GM18907 (cell line): ENCODE results near the gene NKAIN2.
"Not testable (repeated sequence)": the region's sequence is repeated elsewhere in the genome, so short reads cannot be mapped to it uniquely, and the experiment has no call there.

ENCODE experiments used
- ATAC-seq: cut with Tn5 transposase; IDR thresholded peaks from one replicate; pipeline ENCODE4 v1.9.1; 2021; ENCODE audit warnings: mild to moderate bottlenecking, moderate library complexity; ENCODE audit not compliant: unreplicated experiment

The NKAIN2 gene

DNA sequence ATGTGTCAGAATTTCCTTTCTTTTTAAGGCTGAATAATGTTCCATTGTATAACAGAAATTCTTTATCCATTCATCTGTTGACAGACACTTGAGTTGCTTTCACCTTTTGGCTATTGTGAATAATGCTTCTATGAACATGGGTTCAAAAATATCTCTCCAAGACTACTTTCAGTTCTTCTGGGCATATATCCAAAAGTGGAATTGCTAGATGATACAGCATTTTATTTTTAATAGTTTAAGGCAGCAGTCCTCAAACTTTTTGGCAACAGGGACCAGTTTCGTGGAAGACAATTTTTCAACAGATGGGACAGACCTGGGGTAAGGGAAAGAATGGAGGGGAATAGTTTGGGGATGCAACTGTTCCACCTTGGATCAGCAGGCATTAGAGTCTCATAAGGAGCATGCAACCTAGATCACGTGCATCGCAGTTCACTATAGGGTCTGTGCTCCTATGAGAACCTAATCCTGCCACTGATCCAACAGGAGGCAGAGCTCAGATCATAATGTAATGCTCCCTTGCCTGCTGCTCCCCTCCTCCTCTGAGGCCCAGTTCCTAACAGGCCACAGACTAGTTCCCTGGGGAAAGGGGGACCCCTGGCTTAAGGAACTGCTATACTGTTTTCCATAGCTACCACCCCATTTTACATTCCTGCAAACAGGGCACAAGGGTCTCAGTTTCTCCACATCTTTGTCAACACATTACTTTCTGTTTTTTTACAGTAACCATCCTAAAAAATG lies 918.6 kb downstream of the NKAIN2 start:
- ATAC-seq: no peak

DNA sequence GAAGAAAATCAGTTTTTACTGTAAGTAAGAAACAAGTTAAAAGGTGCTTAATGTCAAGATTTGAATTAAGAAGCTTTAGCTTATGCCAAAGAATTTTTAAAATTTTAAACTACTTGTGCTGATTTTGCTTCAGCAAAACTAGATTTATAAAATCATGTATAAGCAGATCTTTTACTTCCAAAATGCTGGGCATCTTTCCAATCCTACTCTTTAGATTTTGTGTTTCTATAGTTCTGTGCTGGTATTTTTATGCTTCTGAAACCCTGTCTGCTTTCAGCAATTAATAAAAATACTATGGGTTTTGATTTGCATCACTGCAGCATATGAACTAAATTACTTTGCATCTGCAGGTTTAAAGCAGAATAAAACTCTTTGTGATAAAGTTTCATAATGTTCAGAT lies 920.0 kb downstream of the NKAIN2 start:
- ATAC-seq: no peak

DNA sequence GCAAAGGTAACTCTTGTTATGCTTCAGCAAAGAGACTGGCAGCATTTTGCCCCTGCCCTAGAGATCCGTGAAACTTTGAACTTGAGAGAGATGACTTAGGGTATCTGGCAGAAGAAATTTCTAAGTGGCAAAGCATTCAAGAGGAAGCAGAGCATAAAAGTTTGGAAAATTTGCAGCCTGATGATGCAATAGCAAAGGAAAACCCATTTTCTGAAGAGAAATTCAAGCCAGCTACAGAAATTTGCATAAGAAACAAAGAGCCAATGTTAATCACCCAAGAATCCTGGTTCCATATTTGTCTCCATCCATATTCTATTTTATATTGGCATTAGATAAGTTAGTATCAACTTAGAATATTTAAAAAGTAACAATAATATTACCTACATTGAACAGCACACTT lies 934.1 kb downstream of the NKAIN2 start:
- ATAC-seq: not testable (repeated sequence)

DNA sequence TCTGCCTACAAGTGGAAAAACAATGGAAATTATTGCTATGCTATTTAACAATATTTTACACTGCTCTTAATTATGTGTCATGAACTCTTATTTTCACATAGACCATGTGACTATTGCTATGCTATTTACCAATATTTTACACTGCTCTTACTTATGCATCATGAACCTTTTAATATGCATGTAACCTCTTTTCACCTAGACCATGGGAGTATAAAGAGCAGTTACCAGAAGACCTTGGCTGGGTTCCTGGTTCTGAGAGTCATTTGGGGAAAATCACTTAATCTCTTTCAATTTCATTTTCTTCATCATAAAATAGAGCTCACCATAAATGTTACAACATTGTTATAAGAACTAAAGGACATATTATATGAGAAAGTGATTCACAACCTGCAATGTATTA lies 934.8 kb downstream of the NKAIN2 start:
- ATAC-seq: no peak

DNA sequence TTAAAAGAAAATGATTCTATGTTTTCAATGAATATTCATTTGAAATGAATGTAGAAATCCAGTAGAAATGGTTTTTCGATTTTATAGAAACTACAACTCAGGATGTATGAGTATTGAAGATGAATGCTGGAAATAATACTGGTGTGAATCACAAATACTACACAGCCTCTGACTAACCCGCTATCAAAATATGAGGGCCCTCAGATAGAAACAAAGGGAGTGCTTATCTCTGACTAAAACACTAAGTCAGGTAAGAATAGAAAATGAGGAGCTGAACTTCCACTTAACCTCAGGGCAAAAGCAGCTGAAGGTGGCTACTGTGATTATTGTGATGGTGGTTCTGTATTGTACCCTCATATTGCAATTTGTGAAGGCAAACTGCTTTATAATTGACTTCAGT lies 937.7 kb downstream of the NKAIN2 start:
- ATAC-seq: no peak

DNA sequence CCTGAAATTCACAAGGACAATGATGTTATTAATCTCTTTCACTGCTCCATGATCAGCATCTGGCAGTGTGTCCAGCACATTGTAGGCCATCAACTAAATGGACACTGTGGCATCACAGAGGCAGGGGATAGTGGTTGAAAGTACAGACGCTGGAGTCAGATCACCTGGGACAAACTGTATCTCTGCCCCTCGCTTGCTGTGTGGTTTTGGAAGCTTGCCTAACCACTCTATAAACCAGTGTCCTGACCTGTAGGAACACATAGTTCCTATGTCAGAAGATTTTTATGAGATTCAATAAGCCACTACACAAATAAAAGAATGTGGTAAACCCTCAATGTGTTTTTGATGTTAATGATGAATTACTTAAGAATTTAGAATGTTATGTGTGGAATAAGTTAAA lies 939.3 kb downstream of the NKAIN2 start:
- no peak for ATAC-seq

DNA sequence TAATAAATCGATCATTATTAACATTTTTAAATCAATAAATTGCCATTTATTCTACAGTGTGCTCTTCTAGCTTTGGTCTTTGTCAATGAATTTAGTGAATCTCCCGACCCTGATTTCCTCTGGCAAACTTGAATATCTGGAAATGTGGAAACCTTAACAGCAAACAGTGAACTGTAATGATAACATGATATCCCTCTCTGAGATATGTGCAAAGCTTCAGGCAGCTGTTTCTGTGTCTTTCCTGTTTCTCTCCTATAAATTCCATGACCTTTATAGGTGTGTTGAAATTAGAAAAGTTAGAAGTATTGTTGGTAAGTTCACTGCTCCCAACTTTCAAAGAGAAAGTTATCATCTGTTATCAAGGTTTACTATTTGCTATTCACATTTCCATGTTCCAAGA lies 939.8 kb downstream of the NKAIN2 start:
- ATAC-seq: no peak

DNA sequence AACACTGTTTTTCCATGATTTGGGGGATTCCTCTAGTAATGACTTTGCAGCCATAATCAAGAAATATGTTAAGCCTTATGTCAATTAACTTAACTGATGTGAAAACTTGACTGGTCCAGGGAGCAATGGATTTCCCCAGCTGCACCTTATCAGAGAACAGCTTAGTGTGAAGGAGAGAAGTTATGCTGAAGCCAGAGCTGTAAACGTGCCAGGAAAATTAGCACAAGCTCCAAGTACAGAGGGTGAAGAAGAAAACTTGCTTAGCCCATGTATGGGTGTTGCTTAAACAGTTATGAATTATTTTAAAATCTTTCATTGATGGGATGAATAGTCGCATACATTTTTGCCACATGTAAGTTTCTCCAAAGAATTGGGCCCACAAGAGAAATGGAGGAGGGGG lies 943.7 kb downstream of the NKAIN2 start:
- no peak for ATAC-seq

DNA sequence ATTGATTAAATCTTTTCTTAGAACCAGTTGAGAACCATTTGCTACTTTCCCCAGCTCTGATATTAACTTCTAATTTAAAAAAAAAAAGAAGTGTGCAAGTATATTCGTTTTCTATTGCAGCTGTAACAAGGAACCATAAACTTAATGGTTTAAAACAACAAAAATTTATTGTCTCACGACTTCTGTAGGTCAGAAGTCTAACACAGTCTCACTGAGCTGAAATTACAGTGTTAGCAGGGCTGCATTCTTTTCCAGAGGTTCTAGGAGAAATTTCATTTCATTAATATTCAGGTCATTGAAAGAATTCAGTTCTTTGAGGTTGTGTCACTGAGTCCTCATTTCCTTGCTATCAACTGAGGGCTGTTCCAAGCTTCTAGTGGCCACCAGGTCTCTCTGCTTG lies 945.1 kb downstream of the NKAIN2 start:
- no peak for ATAC-seq

DNA sequence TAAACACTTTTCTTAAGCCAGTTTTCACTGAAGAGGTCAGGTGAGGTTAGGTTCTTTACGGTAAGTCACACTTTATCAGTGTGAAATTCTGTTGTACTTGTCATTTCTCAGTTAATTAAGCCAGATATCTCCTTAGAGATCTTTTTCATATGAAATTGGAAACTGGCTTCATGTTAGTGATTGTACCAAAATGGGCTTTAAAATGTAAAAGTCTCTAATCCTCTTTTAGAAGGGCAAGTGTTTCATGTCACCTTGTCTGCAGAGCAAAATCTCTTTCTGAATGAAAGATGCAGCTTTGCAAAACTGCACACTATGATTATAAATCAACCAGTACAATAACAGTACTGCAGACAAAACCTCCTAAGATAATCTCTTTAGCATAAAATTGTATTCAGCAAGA lies 949.3 kb downstream of the NKAIN2 start:
- ATAC-seq: no peak

DNA sequence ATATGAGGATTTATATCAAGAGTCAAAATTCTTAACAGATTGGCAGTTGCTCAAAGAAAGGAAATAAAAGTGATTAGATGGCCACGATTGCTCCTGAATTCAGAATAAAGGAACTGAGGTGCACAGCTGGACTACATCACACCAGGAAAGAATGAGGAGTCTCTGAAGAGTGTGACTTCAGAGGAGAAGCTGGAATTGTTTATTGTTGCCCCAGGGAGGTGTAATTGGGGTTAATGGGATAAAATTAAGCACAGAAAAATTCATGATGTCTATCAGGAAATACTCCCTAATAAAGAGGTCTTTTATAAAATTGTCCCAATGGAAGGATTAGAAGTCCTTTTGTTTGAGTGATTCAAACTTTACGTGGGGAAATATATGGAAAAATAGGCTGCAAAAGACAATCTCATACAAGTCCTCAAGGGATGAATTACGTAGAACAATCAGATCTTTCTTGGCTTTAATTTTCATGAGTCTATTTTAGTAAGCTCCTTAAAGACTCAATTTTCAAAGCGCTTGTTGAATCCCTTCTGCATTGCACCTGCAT lies 950.0 kb downstream of the NKAIN2 start:
- ATAC-seq: no peak

DNA sequence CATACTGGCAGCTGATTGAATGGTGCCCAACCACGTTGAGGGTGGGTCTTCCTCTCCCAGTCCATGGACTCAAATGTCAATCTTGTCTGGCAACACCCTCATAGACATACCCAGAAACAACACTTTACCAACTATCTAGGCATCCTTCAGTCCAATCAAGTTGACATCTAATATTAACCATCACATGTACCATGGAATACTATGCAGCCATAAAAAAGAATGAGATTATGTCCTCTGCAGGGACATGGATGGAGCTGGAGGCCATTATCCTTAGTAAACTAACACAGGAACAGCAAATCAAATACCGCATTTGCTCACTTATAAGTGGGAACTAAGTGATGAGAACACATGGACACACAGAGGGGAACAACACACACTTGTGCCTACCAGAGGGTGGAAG lies 951.7 kb downstream of the NKAIN2 start:
- ATAC-seq: no peak

DNA sequence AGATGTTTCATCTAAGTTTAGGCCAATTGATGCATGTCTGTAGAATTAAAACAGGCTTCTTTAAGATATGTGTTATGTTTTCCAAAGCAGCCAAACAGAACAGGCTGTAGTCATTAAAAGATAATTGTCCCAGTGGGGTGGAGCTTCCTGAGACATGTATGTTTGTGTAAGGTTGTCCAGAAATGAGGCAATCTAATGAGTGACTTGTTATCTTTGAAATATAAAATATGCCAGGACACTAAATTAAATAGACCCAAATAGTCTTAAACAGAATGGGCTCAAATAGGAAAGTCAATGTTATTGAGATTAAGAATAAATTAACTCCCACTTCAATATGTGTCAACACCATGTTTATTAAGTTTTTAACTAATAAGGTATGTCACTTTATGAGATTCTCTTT lies 953.9 kb downstream of the NKAIN2 start:
- ATAC-seq: no peak

DNA sequence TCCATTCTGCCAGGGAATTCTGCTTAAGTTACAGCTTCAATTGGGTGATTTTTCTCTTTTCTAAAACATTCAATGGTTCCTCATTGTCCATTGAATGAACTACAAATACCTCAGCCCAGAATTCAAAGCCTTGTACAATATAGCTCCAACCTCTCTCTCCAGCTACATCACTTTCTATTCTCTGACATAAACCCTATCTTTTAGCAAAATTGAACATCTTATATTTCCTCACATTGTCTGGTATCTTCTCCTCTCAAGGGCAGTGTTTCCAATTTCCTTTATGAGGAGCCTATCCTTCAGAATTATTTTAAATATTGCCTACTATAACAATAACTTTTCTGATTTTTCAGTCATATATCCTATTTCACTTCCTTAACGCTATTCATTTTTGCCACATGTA lies 955.0 kb downstream of the NKAIN2 start:
- ATAC-seq: no peak

DNA sequence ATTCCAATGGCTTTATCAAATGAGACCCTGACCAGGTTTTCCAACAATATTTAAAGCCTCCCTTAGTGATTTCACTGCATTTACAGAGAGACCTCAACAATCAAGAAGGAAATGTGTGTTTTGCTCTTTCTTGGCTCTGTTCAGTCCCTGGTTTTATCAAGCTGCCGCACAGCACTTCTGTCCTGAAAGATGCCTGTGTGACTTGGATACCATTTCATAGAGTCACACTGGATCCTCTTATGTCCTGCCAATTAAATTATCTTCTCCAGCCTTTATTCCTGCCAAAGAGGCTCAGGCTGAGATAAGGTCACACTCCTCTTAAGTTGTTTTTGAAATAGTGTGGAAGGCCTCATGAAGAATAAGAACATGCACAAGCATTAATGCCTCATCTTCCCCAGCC lies 961.6 kb downstream of the NKAIN2 start:
- no peak for ATAC-seq

DNA sequence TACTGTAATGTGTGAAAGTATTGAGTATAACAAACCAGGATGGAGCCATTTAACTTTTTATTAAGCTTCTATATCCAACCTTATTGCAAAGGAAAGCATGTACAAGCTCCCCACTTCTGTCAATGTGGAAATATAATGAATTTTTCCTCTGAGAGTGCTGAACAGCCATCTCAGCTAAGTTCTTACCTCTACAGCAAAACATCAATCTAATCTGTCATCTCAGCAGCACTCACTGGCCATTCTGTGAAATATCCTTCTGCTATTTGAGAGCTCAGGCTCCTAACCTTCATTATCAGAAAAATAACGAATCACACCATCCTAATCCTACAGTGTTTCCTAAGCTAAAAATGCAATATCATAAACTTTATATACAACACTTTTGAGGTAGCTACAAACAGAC lies 964.6 kb downstream of the NKAIN2 start:
- no peak for ATAC-seq

DNA sequence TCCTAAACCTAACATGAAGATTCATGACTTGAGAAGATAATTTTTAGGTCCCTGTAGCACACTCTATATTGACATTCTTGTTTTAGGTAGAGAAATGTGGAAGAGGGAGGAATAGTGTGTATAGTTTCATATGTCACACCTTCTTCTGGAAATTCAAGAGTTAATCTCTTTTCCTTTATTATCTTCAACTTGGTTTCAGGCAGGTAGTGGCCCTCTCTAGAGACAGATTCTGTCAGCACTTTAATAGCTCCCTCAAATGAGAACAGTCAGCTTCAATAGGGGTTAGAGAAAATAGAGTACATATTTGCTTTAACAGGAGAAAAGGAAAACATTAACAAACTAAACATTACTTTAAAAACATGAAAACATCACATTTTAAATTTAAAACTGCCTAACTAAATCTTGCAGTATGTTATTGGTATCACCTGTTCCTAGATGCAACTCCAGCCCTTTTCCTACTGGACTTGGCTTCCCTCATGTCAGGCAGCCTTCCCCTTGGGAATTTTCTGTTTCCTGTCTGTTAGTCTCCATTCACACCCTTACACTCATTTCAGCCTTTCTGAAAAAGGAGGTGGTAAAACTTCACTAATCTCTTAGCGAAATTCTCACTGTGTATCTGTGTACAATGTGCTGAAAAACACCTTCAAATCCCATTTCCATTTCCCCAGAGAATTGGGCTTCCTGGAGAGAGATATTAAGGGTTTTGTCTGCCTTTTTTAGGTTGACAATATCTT lies 966.3 kb downstream of the NKAIN2 start:
- ATAC-seq: no peak

DNA sequence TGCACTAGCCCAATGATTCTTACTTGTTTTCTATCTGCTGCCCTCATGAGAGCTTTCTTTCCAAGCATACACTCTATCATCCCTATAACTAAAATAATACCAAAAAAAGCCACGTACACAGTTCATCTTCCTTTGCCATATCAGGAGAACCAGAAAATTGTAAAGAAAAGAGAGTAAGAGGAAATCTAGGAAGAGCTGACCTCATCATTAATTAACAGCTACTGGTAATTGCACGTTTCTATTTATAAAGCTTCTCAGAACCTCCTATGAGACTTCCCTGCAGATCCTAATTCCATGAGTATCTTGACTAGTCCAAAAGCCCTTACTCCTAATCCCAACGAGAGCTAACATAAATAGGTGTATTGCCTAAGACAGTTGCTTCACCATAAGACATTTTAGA lies 967.1 kb downstream of the NKAIN2 start:
- ATAC-seq: no peak

DNA sequence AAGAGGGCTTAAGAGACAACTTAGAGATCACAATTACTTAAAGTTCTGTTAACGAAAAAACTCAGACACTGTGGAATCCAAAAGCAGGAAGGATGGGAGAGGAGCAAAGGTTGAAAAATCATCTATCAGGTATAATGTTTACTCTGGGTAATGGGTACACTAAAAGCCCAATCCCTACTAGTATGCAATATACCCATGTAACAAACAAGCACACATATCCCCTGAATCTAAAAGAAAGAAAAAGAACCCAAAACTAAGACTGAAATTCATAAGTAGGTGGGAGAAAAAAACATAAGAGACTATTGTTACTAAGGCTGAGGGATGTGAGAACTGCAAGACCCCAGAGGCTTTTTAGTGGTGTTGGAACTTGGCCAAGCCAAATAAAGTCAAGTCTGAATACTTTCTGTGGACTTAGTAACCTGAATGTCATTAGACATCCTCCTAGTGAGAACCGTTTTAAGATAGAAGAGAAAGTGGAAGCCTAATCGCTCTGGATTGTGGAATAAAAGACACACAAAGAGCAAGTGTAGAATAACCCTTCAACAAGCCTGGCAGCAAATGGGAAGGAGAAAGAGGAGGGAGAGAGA lies 969.2 kb downstream of the NKAIN2 start:
- no peak for ATAC-seq

DNA sequence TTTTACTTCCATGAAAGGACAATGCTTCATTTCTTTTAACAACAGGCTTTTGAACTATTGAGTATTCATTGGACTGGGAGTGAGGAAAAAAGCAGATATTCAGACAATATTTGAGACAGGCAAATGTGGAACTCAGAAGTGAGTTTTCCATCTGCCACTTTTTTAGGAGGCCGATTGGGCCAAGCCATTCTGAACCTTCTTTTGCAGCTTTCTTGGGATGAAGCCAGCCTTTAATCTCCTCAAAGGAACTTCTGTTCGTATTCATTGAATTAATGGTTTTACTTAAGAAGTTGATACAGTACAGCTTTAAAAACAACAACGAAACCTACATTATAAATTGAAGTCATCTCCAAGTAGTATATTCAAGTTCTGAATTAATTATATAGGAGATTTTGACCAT lies 971.5 kb downstream of the NKAIN2 start:
- ATAC-seq: no peak

DNA sequence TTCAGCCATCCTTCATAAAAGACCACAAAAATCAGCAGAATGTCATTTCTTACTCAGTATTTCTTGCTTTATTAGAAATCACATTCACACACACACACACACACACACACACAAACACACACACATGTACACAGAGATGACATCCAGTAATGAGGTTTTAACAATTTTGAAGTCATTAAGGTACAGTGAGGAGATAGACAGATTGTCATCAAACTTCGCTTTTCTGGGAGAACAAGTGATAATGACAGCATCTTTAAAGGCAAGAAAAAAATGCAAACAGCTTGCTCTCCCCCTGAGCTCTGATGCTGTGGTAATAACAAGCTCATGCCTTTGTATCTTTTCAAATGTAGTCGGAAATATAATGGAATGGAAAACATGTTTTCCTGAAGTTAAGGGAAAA lies 974.2 kb downstream of the NKAIN2 start:
- ATAC-seq: no peak

DNA sequence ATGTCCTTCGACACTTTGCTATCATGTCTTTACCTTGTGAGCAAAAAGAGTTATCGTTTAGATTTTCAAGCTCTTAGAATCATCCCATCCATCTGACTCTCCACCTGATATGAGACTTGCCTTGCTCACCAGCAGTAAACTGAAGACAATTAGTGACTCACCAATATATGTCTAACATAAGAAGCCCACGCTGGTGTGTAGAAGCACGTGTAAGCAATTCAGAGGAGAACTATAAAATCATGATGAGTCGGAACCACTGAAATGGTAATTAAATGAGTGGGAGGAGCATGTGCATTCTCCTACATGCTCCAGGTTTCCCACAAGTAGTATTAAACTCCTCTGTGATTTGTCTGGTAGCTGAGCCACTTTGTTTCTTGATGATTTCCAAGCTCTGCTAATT lies 977.0 kb downstream of the NKAIN2 start:
- ATAC-seq: no peak
